ENCODE results near the gene ADH7.

- TF ChIP-seq CTCF (IDR thresholded peaks at IDR 0.05; ENCODE audit: low read depth, low read length) (no peak), EZH2phosphoT487 (IDR thresholded peaks at IDR 0.05; ENCODE audit: low read depth) (no peak)
Measured at GRCh38 chr4:99404595-99405287, 30.4 kb downstream of the ADH7 start.

Measured in OCI-LY3 (cell line).